Ishikawa (cell line): ENCODE results near the gene RHOBTB3.

Experiments used
- CEBPB ChIP-seq: IDR thresholded peaks from 2 replicates; pipeline ENCODE4 v1.6.1; 2012
- CREB1 ChIP-seq: IDR thresholded peaks from 2 replicates; pipeline ENCODE4 v1.6.1; 2012; ENCODE audit warnings: low read depth
- EGR1 ChIP-seq: IDR thresholded peaks from 2 replicates; pipeline ENCODE4 v1.6.1; 2012
- EP300 ChIP-seq: IDR thresholded peaks from 2 replicates; pipeline ENCODE4 v1.6.1; 2012; ENCODE audit warnings: borderline replicate concordance
- FOXM1 ChIP-seq: IDR thresholded peaks from 2 replicates; pipeline ENCODE4 v1.6.1; 2012; ENCODE audit warnings: low read depth, borderline replicate concordance
- NFIC ChIP-seq: IDR thresholded peaks from 2 replicates; pipeline ENCODE4 v1.6.1; 2012
- RAD21 ChIP-seq: IDR thresholded peaks from 2 replicates; pipeline ENCODE4 v1.6.1; 2012; ENCODE audit warnings: low read depth
- TAF1 ChIP-seq: IDR thresholded peaks from 2 replicates; pipeline ENCODE4 v1.6.1; 2012; ENCODE audit warnings: low read depth, mild to moderate bottlenecking
- TCF12 ChIP-seq: IDR thresholded peaks from 2 replicates; pipeline ENCODE4 v1.6.1; 2012; ENCODE audit warnings: low read depth
- TEAD4 ChIP-seq: IDR thresholded peaks from 2 replicates; pipeline ENCODE4 v1.6.1; 2012
- YY1 ChIP-seq: IDR thresholded peaks from 2 replicates; pipeline ENCODE4 v1.6.1; 2012; ENCODE audit warnings: low read depth
- ZBTB7A ChIP-seq: IDR thresholded peaks from 2 replicates; pipeline ENCODE4 v1.6.1; 2012; ENCODE audit warnings: low read depth
- TF ChIP-seq, protein P1 (sequence below): IDR thresholded peaks from 2 replicates; pipeline ENCODE4 v1.6.1; 2012; ENCODE audit warnings: low read depth, mild to moderate bottlenecking
- TF ChIP-seq, protein P2 (sequence below): IDR thresholded peaks from 2 replicates; pipeline ENCODE4 v1.6.1; 2012
- TF ChIP-seq, protein P3 (sequence below): IDR thresholded peaks from 2 replicates; pipeline ENCODE4 v1.6.1; 2012

Gene RHOBTB3

DNA sequence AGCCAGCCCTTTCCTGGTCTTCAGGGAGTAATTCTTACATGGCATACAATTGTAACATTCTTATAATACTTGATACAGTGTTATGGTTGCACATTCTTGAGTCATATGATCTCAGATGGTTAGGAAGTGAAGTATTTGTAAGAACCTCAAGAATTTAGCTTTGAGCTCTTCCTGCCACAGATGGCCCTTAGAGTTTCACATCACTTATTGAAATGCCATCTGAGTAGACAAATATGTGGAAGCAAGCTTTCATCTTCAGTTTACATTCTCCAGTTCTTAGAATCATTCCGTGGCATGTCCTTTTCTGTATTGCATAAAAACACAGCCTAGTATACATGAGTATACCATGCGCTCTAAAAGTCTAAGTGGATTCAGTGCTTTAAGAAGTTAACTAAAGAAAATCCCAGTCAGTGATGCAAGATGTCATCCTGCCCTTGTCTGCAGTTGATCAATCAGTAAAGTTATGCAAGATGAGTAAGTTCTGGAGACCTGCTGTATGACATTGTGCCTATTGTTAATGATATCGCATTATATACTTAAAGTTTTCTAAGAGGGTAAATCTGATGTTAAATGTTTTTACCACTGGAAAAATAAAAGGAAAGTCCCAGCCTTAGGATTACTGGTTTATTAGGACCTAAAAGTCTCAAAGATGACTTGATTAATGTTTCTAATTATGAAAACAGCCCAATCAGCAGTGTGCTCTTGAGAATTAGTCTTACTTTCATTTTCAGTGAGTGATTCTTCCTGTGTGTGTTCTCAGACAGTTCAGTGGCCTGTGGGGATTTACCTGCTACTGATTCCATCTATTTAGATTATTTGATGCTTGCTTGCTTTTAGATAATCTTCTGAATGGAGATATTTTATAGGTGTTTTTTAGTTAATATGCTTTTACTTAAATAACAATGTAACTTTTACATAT, 29.4 kb downstream of the RHOBTB3 start:
- TF ChIP-seq TEAD4 (peak; percentile 48; the same call in 1 of the 2 replicates), TAF1 (no peak)

DNA sequence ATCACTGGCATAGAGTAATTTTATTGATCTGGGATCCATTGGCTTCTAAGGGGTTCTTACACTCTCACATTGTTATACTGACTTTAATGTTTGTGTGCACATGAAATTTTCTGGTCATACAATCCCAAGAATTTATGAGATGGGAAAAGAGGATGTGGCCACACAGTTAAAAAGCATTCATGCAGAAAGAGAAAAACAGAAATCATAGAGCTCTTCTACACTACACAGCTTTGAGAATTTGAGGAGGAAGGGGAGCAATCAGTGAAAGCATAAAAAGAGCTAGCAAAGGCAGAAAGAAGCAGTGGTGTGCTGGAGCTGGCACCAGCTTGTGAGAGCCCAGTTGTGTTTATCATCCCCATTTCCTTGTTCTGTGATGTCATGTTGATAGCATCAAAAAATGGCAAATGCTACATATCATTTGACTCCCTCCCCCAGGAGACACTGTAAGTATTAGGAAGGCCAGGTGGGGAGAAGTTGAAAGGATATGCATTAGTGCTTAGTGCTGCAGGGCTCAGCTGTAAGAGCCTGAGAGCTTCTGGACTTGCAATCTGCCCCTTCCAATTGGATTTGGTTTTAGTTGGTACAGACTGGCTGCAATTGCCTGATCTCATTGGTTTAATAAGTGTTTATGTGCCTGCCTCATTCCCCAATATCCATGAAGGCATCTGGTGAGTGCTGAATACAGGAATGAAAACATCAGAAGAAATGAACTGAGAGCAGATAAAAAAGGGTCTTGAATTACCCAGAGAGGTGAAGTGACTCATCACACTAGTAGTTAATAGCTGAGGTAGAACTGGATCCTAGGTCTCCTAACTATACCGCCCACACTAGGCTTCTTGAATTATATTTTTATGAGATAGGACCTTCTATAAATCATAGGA, 30.9 kb downstream of the RHOBTB3 start:
- TF ChIP-seq NFIC, result no peak
- no peak for TF ChIP-seq EP300
- TF ChIP-seq RAD21, result no peak
- TF ChIP-seq CREB1, result no peak
- TF ChIP-seq, protein P1, sequence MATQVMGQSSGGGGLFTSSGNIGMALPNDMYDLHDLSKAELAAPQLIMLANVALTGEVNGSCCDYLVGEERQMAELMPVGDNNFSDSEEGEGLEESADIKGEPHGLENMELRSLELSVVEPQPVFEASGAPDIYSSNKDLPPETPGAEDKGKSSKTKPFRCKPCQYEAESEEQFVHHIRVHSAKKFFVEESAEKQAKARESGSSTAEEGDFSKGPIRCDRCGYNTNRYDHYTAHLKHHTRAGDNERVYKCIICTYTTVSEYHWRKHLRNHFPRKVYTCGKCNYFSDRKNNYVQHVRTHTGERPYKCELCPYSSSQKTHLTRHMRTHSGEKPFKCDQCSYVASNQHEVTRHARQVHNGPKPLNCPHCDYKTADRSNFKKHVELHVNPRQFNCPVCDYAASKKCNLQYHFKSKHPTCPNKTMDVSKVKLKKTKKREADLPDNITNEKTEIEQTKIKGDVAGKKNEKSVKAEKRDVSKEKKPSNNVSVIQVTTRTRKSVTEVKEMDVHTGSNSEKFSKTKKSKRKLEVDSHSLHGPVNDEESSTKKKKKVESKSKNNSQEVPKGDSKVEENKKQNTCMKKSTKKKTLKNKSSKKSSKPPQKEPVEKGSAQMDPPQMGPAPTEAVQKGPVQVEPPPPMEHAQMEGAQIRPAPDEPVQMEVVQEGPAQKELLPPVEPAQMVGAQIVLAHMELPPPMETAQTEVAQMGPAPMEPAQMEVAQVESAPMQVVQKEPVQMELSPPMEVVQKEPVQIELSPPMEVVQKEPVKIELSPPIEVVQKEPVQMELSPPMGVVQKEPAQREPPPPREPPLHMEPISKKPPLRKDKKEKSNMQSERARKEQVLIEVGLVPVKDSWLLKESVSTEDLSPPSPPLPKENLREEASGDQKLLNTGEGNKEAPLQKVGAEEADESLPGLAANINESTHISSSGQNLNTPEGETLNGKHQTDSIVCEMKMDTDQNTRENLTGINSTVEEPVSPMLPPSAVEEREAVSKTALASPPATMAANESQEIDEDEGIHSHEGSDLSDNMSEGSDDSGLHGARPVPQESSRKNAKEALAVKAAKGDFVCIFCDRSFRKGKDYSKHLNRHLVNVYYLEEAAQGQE, result no peak
- TF ChIP-seq YY1, result no peak

DNA sequence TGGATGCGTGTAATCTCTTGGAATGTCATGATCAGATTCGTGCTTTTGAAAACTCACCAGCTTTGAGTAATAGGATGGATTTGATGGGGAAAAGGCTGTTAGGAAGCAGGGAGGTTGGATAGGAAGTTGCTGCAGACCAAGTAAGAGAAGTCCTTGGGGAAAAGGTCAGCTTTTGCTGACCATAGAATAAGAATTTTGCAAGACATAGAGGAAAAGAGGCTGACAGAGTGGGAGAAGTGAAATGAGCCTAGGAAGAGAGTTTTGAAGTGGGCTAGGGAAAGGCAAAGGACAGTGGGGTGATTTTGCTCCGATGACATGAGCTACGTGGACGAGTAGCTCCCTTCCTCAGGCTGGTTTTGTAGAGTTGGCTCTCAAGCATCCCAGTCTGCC, 31.5 kb downstream of the RHOBTB3 start:
- TF ChIP-seq YY1 (no peak), TCF12 (no peak)

DNA sequence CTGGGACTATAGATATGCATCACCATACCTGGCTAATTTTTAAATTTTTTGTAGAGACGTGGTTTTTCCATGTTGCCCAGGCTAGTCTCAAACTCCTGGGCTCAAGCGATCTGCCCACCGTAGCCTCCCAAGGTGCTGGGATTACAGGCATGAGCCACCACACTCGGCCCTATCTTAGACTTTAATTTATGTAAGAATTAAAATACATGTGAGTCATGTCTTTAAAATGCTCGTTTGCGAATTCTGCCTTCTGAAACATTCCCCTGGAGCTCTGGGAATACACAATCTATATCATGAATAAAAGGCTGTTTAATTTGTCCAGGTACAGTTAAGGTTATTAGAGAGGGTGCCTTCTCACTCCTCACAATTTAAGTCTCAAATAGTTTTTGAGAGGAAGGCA, 32.8 kb downstream of the RHOBTB3 start:
- no peak for TF ChIP-seq ZBTB7A
- TF ChIP-seq, protein P1, result no peak

DNA sequence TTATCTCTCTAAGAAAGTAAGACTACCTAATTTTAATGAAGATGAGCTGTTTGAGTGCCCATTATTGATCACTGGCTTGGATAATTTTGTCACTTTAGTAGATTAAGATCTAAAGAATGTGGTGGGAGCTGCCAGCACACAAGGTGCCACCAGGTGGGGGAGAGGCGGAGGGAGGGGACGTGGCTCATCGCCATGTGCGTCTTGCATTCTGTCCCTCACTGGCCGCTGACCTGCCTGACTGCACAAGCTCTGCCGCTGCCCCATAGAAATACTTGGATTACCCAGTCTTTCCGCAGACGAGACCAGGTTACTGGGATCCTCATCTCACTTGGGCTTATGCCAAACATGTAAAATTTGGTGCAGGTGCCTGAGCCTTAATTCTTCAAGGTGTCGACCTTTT, 37.6 kb downstream of the RHOBTB3 start:
- no peak for TF ChIP-seq FOXM1
- no peak for TF ChIP-seq EP300
- no peak for TF ChIP-seq TCF12
- TF ChIP-seq TEAD4, result no peak
- TF ChIP-seq, protein P1, result no peak
- TF ChIP-seq ZBTB7A, result no peak
- no peak for TF ChIP-seq TAF1
- no peak for TF ChIP-seq EGR1
- TF ChIP-seq, protein P2, sequence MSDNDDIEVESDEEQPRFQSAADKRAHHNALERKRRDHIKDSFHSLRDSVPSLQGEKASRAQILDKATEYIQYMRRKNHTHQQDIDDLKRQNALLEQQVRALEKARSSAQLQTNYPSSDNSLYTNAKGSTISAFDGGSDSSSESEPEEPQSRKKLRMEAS, result no peak
- TF ChIP-seq CEBPB, result no peak
- no peak for TF ChIP-seq NFIC
- TF ChIP-seq, protein P3, sequence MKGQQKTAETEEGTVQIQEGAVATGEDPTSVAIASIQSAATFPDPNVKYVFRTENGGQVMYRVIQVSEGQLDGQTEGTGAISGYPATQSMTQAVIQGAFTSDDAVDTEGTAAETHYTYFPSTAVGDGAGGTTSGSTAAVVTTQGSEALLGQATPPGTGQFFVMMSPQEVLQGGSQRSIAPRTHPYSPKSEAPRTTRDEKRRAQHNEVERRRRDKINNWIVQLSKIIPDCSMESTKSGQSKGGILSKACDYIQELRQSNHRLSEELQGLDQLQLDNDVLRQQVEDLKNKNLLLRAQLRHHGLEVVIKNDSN, result no peak
- TF ChIP-seq RAD21, result no peak
- no peak for TF ChIP-seq YY1
- no peak for TF ChIP-seq CREB1
